ENCODE results near the gene SLC35C1. TPM values are rescaled to one million over a fixed set of nuclear protein-coding genes. Genes with fewer than 3 reads are reported as not detected.
"Not testable (repeated sequence)": the region's sequence is repeated elsewhere in the genome, so short reads cannot be mapped to it uniquely, and the experiment has no call there.

Gene SLC35C1
- total and polyA plus RNA-seq, 5 experiments from 2014 or later: 5.6 to 12.3 (median 10.0) TPM

GRCh38 chr11:45817191-45817590 is 12.2 kb downstream of the SLC35C1 start:
- ATAC-seq (no peak), DNase-seq (no peak)
- H3K9me3 Mint-ChIP-seq: no peaks in the 10 kb centered on the region
- H3K4me3 Mint-ChIP-seq: no peak overlapping the region
- H3K27ac Mint-ChIP-seq: peak overlapping the region in 1 of 10 donors; percentile 14
- POLR2A ChIA-PET: no interaction called here
- H3K27me3 Mint-ChIP-seq: peaks cover 0 to 4% (median 0%) of the 10 kb centered on the region in 5 donors
- peaks cover 0 to 9% (median 5%) of the 10 kb centered on the region in 4 donors for H3K4me1 Mint-ChIP-seq
- H3K36me3 Mint-ChIP-seq: peaks cover 0 to 2% (median 0%) of the 10 kb centered on the region in 3 donors

GRCh38 chr11:45818961-45819605 is 14.1 kb downstream of the SLC35C1 start:
- no peaks in the 10 kb centered on the region for H3K36me3 Mint-ChIP-seq
- H3K4me3 Mint-ChIP-seq: no peak overlapping the region
- peaks cover 0 to 9% (median 3%) of the 10 kb centered on the region in 4 donors for H3K4me1 Mint-ChIP-seq
- H3K27me3 Mint-ChIP-seq: peaks cover 0 to 4% (median 0%) of the 10 kb centered on the region in 5 donors
- no peak for ATAC-seq
- POLR2A ChIA-PET: no interaction called here
- DNase-seq: no peak
- H3K9me3 Mint-ChIP-seq: peaks cover 0 to 1% (median 0%) of the 10 kb centered on the region in 9 donors
- no peak overlapping the region for H3K27ac Mint-ChIP-seq

- no peaks in the 10 kb centered on the region for H3K36me3 Mint-ChIP-seq
- no peak overlapping the region for H3K27ac Mint-ChIP-seq
- POLR2A ChIA-PET: no interaction called here
- peaks cover 0 to 1% (median 0%) of the 10 kb centered on the region in 9 donors for H3K9me3 Mint-ChIP-seq
- H3K27me3 Mint-ChIP-seq: peaks cover 0 to 7% (median 3%) of the 10 kb centered on the region in 5 donors
- ATAC-seq: no peak
- DNase-seq: no peak
- no peak overlapping the region for H3K4me3 Mint-ChIP-seq
- H3K4me1 Mint-ChIP-seq: peaks cover 0 to 9% (median 2%) of the 10 kb centered on the region in 4 donors
Measured at GRCh38 chr11:45820211-45820857, 15.4 kb downstream of the SLC35C1 start.

GRCh38 chr11:45826492-45826891 is 21.5 kb downstream of the SLC35C1 start:
- H3K27me3 Mint-ChIP-seq: peaks cover under 1 to 23% (median 9%) of the 10 kb centered on the region in 5 donors
- H3K9me3 Mint-ChIP-seq, H3K27ac Mint-ChIP-seq, H3K4me3 Mint-ChIP-seq, DNase-seq, H3K36me3 Mint-ChIP-seq, POLR2A ChIA-PET, ATAC-seq, H3K4me1 Mint-ChIP-seq: not testable (repeated sequence)

- ATAC-seq (no peak), DNase-seq (no peak)
- no peak overlapping the region for H3K4me3 Mint-ChIP-seq
- peaks cover 3 to 23% (median 9%) of the 10 kb centered on the region in 5 donors for H3K27me3 Mint-ChIP-seq
- H3K27ac Mint-ChIP-seq: no peak overlapping the region
- peaks cover 0 to 1% (median 0%) of the 10 kb centered on the region in 9 donors for H3K9me3 Mint-ChIP-seq
- POLR2A ChIA-PET: no interaction called here
- peaks cover 0 to 3% (median 0%) of the 10 kb centered on the region in 3 donors for H3K36me3 Mint-ChIP-seq
- H3K4me1 Mint-ChIP-seq: no peaks in the 10 kb centered on the region
Measured at GRCh38 chr11:45827123-45827522, 22.2 kb downstream of the SLC35C1 start.

- H3K27ac Mint-ChIP-seq: no peak overlapping the region
Measured at GRCh38 chr11:45828996-45829395, 24.0 kb downstream of the SLC35C1 start.

GRCh38 chr11:45830596-45830995 is 25.6 kb downstream of the SLC35C1 start:
- DNase-seq (no peak), ATAC-seq (no peak)
- peaks cover 0 to 3% (median 0%) of the 10 kb centered on the region in 3 donors for H3K36me3 Mint-ChIP-seq
- POLR2A ChIA-PET: no interaction called here
- peak overlapping the region in 1 of 10 donors; percentile 28 for H3K27ac Mint-ChIP-seq
- H3K9me3 Mint-ChIP-seq: no peaks in the 10 kb centered on the region
- H3K4me3 Mint-ChIP-seq: no peak overlapping the region
- peaks cover 0 to 21% (median 9%) of the 10 kb centered on the region in 5 donors for H3K27me3 Mint-ChIP-seq
- H3K4me1 Mint-ChIP-seq: peaks cover 4 to 12% (median 10%) of the 10 kb centered on the region in 4 donors

More at GRCh38 chr11:45828996-45829395, 24.0 kb downstream of the SLC35C1 start:
- H3K9me3 Mint-ChIP-seq: no peaks in the 10 kb centered on the region
- DNase-seq (no peak), ATAC-seq (no peak)
- peaks cover 3 to 5% (median 4%) of the 10 kb centered on the region in 4 donors for H3K4me1 Mint-ChIP-seq
- peaks cover 0 to 3% (median 0%) of the 10 kb centered on the region in 3 donors for H3K36me3 Mint-ChIP-seq
- POLR2A ChIA-PET: no interaction called here
- H3K27me3 Mint-ChIP-seq: peaks cover 3 to 23% (median 9%) of the 10 kb centered on the region in 5 donors
- H3K4me3 Mint-ChIP-seq: no peak overlapping the region

- POLR2A ChIA-PET: no interaction called here
- H3K27me3 Mint-ChIP-seq: peaks cover 0 to 6% (median 4%) of the 10 kb centered on the region in 5 donors
Measured at GRCh38 chr11:45832811-45833441, 28.0 kb downstream of the SLC35C1 start.

GRCh38 chr11:45833761-45834160 is 28.8 kb downstream of the SLC35C1 start:
- Mint-ChIP-seq H3K27me3 (peaks cover 0 to 6% (median 1%) of the 10 kb centered on the region in 5 donors), H3K4me3 (peak overlapping the region in 1 of 10 donors; percentile 9), H3K36me3 (peaks cover 0 to 3% (median 0%) of the 10 kb centered on the region in 3 donors), H3K9me3 (no peaks in the 10 kb centered on the region), H3K27ac (no peak overlapping the region), H3K4me1 (peaks cover 4 to 12% (median 10%) of the 10 kb centered on the region in 4 donors)
- DNase-seq (no peak), ATAC-seq (no peak)
- POLR2A ChIA-PET: no interaction called here

More at GRCh38 chr11:45832811-45833441, 28.0 kb downstream of the SLC35C1 start:
- H3K4me1 Mint-ChIP-seq: peaks cover 4 to 12% (median 10%) of the 10 kb centered on the region in 4 donors
- no peak for ATAC-seq
- H3K36me3 Mint-ChIP-seq: peaks cover 0 to 3% (median 0%) of the 10 kb centered on the region in 3 donors
- no peak for DNase-seq
- no peak overlapping the region for H3K4me3 Mint-ChIP-seq
- H3K9me3 Mint-ChIP-seq: no peaks in the 10 kb centered on the region
- H3K27ac Mint-ChIP-seq: no peak overlapping the region

GRCh38 chr11:45834298-45834756 is 29.4 kb downstream of the SLC35C1 start:
- H3K4me1 Mint-ChIP-seq: peaks cover 4 to 12% (median 10%) of the 10 kb centered on the region in 4 donors
- DNase-seq: no peak
- ATAC-seq: no peak
- H3K27ac Mint-ChIP-seq: peak overlapping the region in 4 of 10 donors; percentile 5 to 66 (median 19)
- POLR2A ChIA-PET: no interaction called here
- H3K27me3 Mint-ChIP-seq: peaks cover 0 to 6% (median 1%) of the 10 kb centered on the region in 5 donors
- H3K36me3 Mint-ChIP-seq: peaks cover 0 to 3% (median 0%) of the 10 kb centered on the region in 3 donors
- no peak overlapping the region for H3K4me3 Mint-ChIP-seq
- no peaks in the 10 kb centered on the region for H3K9me3 Mint-ChIP-seq

- ATAC-seq (no peak), DNase-seq (no peak)
- Mint-ChIP-seq H3K9me3 (no peaks in the 10 kb centered on the region), H3K4me3 (no peak overlapping the region), H3K36me3 (no peaks in the 10 kb centered on the region), H3K27me3 (peaks cover 0 to 3% (median 0%) of the 10 kb centered on the region in 5 donors), H3K27ac (no peak overlapping the region), H3K4me1 (peaks cover 4 to 16% (median 15%) of the 10 kb centered on the region in 4 donors)
- POLR2A ChIA-PET: no interaction called here
Measured at GRCh38 chr11:45839204-45839603, 34.3 kb downstream of the SLC35C1 start.

- POLR2A ChIA-PET, H3K9me3 Mint-ChIP-seq, H3K27me3 Mint-ChIP-seq, H3K4me3 Mint-ChIP-seq, H3K36me3 Mint-ChIP-seq, DNase-seq, H3K27ac Mint-ChIP-seq, ATAC-seq: not testable (repeated sequence)
- H3K4me1 Mint-ChIP-seq: peaks cover 4 to 13% (median 12%) of the 10 kb centered on the region in 4 donors
Measured at GRCh38 chr11:45840251-45840650, 35.3 kb downstream of the SLC35C1 start.
